HepG2 (cell line): ENCODE data around the gene RAB5B. TPM values are rescaled to one million over a fixed set of nuclear protein-coding genes. Genes with fewer than 3 reads are reported as not detected.

Experiments
- ELF4 ChIP-seq: sonication (generic); formaldehyde crosslinking; IDR thresholded peaks from 2 replicates; pipeline ENCODE4 v1.5.0; 2020; ENCODE audit warnings: missing genetic modification reagents, mild to moderate bottlenecking, moderate library complexity, borderline replicate concordance
- EZH2 ChIP-seq: conservative IDR thresholded peaks from 2 replicates; pipeline ENCODE4 v1.6.1; 2012; ENCODE audit warnings: mild to moderate bottlenecking, low read depth, low read length, moderate library complexity
- HMGA1 ChIP-seq: sonication (generic); formaldehyde crosslinking; conservative IDR thresholded peaks from 2 replicates; pipeline ENCODE4 v1.4.0; 2020; ENCODE audit warnings: missing genetic modification reagents
- RBAK ChIP-seq: sonication (generic); formaldehyde crosslinking; IDR thresholded peaks from 2 replicates; pipeline ENCODE4 v1.5.1; 2020; ENCODE audit warnings: mild to moderate bottlenecking, missing genetic modification reagents
- SMAD3 ChIP-seq: sonication (generic); formaldehyde crosslinking; IDR thresholded peaks from 2 replicates; pipeline ENCODE4 v1.4.0; 2020; ENCODE audit warnings: missing genetic modification reagents
- SP140L ChIP-seq: sonication (generic); formaldehyde crosslinking; IDR thresholded peaks from 2 replicates; pipeline ENCODE4 v1.4.0; 2020; ENCODE audit warnings: missing genetic modification reagents, borderline replicate concordance
- TMF1 ChIP-seq: sonication (generic); formaldehyde crosslinking; IDR thresholded peaks from 2 replicates; pipeline ENCODE4 v1.8.1; 2022; ENCODE audit warnings: low read depth, missing genetic modification reagents
- ZBTB3 ChIP-seq: sonication (generic); formaldehyde crosslinking; IDR thresholded peaks from 2 replicates; pipeline ENCODE4 v1.4.0; 2020; ENCODE audit warnings: low read depth, mild to moderate bottlenecking, moderate library complexity, missing genetic modification reagents, borderline replicate concordance
- ZNF251 ChIP-seq: sonication (generic); formaldehyde crosslinking; IDR thresholded peaks from 2 replicates; pipeline ENCODE4 v1.9.0; 2021; ENCODE audit warnings: mild to moderate bottlenecking, missing genetic modification reagents
- ZNF432 ChIP-seq: sonication (generic); formaldehyde crosslinking; IDR thresholded peaks from 2 replicates; pipeline ENCODE4 v1.5.0; 2020; ENCODE audit warnings: missing genetic modification reagents, mild to moderate bottlenecking, borderline replicate concordance
- ZNF546 ChIP-seq: sonication (generic); formaldehyde crosslinking; conservative IDR thresholded peaks from 2 replicates; pipeline ENCODE4 v1.8.1; 2023; ENCODE audit warnings: mild to moderate bottlenecking, missing genetic modification reagents
- ZNF605 ChIP-seq: sonication (generic); formaldehyde crosslinking; IDR thresholded peaks from 2 replicates; pipeline ENCODE4 v1.8.0; 2022; ENCODE audit warnings: mild to moderate bottlenecking, missing genetic modification reagents
- ZNF891 ChIP-seq: sonication (generic); formaldehyde crosslinking; IDR thresholded peaks from 2 replicates; pipeline ENCODE4 v1.5.0; 2020; ENCODE audit warnings: mild to moderate bottlenecking, missing genetic modification reagents
- ZSCAN9 ChIP-seq: IDR thresholded peaks from 2 replicates; pipeline ENCODE4 v1.6.1; 2016; ENCODE audit warnings: borderline replicate concordance
- polyA plus RNA-seq, 8 experiments: library from polyadenylated mRNA; depleted of rRNA in 3 of 8; stranded (reverse) in 7 of 8; unstranded in 1 of 8; fragments of >200 nt; fragmentation: Illumina TruSeq in 4 of 8; extraction: Trizol in 4 of 8; gene quantifications; 2 replicates each; pipeline versions ENCODE4 v1.2.1 to v1.2.3, GENCODE V29; 2011 to 2016; ENCODE audit warnings: low read depth in 4 of 8, missing spikeins in 1 of 8, mixed read lengths in 1 of 8; ENCODE audit not compliant: insufficient read depth in 1 of 8
- total RNA-seq, 5 experiments: library from RNA; depleted of rRNA; stranded (reverse); fragments of >200 nt; fragmentation: Illumina TruSeq; extraction: Trizol; gene quantifications; 2 replicates each; pipeline ENCODE4 v1.2.3, GENCODE V29; 2016; ENCODE audit warnings: low read depth in 1 of 5
- TF ChIP-seq, protein P1 (sequence below), 2 experiments: fragments of 450-650 bp in 1 of 2; sonication (generic) in 1 of 2; formaldehyde crosslinking; IDR thresholded peaks; 2 replicates each; pipeline versions ENCODE4 v1.5.0 to v1.8.0; 2020 to 2022; ENCODE audit warnings: mild to moderate bottlenecking in 1 of 2, missing genetic modification reagents in 1 of 2
- TF ChIP-seq, protein P2 (sequence below): sonication (generic); formaldehyde crosslinking; IDR thresholded peaks from 2 replicates; pipeline ENCODE4 v1.4.0; 2020; ENCODE audit warnings: missing genetic modification reagents, mild to moderate bottlenecking, borderline replicate concordance
- TF ChIP-seq, protein P3 (sequence below): sonication (generic); formaldehyde crosslinking; IDR thresholded peaks from 2 replicates; pipeline ENCODE4 v1.9.0; 2021; ENCODE audit warnings: missing genetic modification reagents, mild to moderate bottlenecking, borderline replicate concordance
- TF ChIP-seq, protein P4 (sequence below): IDR thresholded peaks from 2 replicates; pipeline ENCODE4 v1.6.1; 2016; ENCODE audit warnings: mild to moderate bottlenecking
- TF ChIP-seq, protein P5 (sequence below): sonication (generic); formaldehyde crosslinking; IDR thresholded peaks from 2 replicates; pipeline ENCODE4 v1.4.0; 2020; ENCODE audit warnings: mild to moderate bottlenecking, missing genetic modification reagents, borderline replicate concordance

Gene RAB5B
- total and polyA plus RNA-seq, 2 of the 13 experiments (the other 11 are each of a cell fraction or from before 2014, with no cell fraction given), result 26.0 to 68.3 TPM

DNA sequence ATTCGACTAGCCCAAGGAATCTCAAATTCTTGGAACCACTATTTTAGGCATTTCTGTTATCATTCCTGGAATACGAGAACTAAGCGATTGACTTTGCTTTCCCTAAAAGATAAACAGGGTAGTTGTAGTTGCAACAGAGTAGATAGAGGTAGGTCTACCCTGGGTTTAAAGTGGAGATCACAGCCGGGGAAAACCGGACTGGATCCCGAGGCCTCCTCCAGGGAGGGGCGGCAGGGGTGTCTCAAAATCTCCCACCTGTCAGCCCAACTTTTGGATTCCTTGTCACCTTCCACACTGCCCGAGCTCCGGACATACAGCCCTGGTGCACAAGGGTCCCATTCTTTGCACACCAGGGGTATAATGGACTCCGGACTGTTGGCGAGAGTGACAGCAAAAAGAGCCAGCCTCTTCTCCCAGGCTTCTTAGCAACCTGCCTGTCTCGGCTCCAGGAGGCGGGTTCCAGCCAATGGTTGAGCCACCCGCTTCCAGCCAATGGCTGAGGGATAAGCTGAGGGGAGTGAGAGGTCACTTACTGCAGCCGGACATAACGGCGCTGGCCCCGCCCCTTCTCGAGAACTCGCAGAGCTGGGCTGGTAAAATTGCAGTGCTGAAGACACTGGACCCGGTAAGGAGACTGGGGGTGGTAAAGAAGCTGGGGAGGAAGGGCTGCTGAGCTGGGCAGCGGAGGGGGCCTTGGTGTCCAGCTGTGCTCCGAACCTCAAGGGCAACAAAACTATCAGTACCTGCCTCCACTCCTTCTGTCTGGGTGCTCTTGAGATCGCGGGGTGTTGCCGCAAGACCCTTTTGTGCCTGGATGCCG lies 23.0 kb downstream of the RAB5B start, which contains the start of gene SUOX (continued):
- TF ChIP-seq, protein P1, sequence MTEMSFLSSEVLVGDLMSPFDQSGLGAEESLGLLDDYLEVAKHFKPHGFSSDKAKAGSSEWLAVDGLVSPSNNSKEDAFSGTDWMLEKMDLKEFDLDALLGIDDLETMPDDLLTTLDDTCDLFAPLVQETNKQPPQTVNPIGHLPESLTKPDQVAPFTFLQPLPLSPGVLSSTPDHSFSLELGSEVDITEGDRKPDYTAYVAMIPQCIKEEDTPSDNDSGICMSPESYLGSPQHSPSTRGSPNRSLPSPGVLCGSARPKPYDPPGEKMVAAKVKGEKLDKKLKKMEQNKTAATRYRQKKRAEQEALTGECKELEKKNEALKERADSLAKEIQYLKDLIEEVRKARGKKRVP (CRISPR knock-in tag; IDR thresholded peaks at IDR 0.05), result peak in 1 of 2 experiments; percentile 41; a peak in 1 of 4 replicates
- TF ChIP-seq TMF1 (no peak; the same call in 1 of the 2 replicates), SP140L (CRISPR knock-in tag) (no peak), ZNF546 (CRISPR knock-in tag) (no peak), ZNF432 (CRISPR knock-in tag) (no peak), ZSCAN9 (CRISPR knock-in tag) (no peak; the same call in 1 of the 2 replicates), ZBTB3 (CRISPR knock-in tag) (no peak), ZNF251 (CRISPR knock-in tag) (no peak), HMGA1 (CRISPR knock-in tag) (no peak), SMAD3 (CRISPR knock-in tag) (peak; percentile 54; the same call in 1 of the 2 replicates), ZNF891 (peak; percentile 45; the same call in 1 of the 2 replicates), EZH2 (no peak), ZNF605 (CRISPR knock-in tag) (peak; percentile 71; the same call in 1 of the 2 replicates), RBAK (CRISPR knock-in tag) (no peak), ELF4 (peak; percentile 7; the same call in 1 of the 2 replicates)
- TF ChIP-seq, protein P2, sequence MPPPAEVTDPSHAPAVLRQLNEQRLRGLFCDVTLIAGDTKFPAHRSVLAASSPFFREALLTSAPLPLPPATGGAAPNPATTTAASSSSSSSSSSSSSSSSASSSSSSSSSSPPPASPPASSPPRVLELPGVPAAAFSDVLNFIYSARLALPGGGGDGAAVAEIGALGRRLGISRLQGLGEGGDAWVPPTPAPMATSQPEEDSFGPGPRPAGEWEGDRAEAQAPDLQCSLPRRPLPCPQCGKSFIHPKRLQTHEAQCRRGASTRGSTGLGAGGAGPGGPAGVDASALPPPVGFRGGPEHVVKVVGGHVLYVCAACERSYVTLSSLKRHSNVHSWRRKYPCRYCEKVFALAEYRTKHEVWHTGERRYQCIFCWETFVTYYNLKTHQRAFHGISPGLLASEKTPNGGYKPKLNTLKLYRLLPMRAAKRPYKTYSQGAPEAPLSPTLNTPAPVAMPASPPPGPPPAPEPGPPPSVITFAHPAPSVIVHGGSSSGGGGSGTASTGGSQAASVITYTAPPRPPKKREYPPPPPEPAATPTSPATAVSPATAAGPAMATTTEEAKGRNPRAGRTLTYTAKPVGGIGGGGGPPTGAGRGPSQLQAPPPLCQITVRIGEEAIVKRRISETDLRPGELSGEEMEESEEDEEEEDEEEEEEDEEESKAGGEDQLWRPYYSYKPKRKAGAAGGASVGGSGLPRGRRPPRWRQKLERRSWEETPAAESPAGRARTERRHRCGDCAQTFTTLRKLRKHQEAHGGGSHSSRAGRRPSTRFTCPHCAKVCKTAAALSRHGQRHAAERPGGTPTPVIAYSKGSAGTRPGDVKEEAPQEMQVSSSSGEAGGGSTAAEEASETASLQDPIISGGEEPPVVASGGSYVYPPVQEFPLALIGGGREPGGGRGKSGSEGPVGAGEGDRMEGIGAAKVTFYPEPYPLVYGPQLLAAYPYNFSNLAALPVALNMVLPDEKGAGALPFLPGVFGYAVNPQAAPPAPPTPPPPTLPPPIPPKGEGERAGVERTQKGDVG (CRISPR knock-in tag), result no peak
- TF ChIP-seq, protein P3, sequence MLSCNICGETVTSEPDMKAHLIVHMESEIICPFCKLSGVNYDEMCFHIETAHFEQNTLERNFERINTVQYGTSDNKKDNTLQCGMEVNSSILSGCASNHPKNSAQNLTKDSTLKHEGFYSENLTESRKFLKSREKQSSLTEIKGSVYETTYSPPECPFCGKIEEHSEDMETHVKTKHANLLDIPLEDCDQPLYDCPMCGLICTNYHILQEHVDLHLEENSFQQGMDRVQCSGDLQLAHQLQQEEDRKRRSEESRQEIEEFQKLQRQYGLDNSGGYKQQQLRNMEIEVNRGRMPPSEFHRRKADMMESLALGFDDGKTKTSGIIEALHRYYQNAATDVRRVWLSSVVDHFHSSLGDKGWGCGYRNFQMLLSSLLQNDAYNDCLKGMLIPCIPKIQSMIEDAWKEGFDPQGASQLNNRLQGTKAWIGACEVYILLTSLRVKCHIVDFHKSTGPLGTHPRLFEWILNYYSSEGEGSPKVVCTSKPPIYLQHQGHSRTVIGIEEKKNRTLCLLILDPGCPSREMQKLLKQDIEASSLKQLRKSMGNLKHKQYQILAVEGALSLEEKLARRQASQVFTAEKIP (CRISPR knock-in tag), result no peak
- TF ChIP-seq, protein P4, sequence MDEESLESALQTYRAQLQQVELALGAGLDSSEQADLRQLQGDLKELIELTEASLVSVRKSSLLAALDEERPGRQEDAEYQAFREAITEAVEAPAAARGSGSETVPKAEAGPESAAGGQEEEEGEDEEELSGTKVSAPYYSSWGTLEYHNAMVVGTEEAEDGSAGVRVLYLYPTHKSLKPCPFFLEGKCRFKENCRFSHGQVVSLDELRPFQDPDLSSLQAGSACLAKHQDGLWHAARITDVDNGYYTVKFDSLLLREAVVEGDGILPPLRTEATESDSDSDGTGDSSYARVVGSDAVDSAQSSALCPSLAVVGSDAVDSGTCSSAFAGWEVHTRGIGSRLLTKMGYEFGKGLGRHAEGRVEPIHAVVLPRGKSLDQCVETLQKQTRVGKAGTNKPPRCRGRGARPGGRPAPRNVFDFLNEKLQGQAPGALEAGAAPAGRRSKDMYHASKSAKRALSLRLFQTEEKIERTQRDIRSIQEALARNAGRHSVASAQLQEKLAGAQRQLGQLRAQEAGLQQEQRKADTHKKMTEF, result peak; percentile 53
- TF ChIP-seq, protein P5, sequence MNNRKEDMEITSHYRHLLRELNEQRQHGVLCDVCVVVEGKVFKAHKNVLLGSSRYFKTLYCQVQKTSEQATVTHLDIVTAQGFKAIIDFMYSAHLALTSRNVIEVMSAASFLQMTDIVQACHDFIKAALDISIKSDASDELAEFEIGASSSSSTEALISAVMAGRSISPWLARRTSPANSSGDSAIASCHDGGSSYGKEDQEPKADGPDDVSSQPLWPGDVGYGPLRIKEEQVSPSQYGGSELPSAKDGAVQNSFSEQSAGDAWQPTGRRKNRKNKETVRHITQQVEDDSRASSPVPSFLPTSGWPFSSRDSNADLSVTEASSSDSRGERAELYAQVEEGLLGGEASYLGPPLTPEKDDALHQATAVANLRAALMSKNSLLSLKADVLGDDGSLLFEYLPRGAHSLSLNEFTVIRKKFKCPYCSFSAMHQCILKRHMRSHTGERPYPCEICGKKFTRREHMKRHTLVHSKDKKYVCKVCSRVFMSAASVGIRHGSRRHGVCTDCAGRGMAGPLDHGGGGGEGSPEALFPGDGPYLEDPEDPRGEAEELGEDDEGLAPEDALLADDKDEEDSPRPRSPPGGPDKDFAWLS (CRISPR knock-in tag), result no peak
